ENCODE measurements around the gene CDC14A. TPM values are rescaled to one million over a fixed set of nuclear protein-coding genes. Genes with fewer than 3 reads are reported as not detected.
"Not testable (repeated sequence)": the region's sequence is repeated elsewhere in the genome, so short reads cannot be mapped to it uniquely, and the experiment has no call there.

Gene CDC14A
- total and polyA plus RNA-seq, 2 donors (not counting 3 experiments of a cell fraction or from before 2014, with no cell fraction given) = 3.4 to 13.9 TPM

DNA sequence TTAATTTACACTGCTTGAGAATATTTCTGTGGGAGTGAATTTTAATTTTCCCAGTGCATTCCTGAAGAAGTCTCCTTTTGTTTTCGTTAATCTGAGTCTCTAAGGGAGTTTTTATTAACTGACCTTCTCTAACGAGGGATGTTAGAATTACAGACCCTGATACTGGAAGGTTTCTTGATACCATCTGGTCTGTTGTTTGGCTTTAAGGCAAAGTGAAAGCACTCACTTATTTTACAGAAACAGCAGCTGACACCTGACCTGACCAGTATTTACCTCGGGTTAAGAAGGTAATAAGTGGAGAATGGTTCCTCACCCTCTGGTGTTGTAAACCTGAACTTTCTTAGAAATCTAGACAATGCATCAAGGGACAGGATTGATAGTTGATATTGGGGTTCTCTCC is 12.4 kb downstream of the CDC14A start:
- dilution Hi-C loops (cut with MboI; ENCODE audit: extremely low pct_ligation_motif_present, low sequenced_read_pairs) = no loop called here
- TF ChIP-seq MYC (IDR thresholded peaks at IDR 0.05; ENCODE audit: low read depth, low read length) = no peak
- no peak for TF ChIP-seq GATA2 (IDR thresholded peaks at IDR 0.05; ENCODE audit: insufficient read depth, insufficient read length, low read depth, low read length)
- no peaks in the 10 kb centered on the region for H3K9me1 ChIP-seq (replicated peaks; ENCODE audit: control insufficient read depth, extremely low read depth, insufficient read depth, low read length)
- H3K9me3 ChIP-seq (replicated peaks; ENCODE audit: control insufficient read depth, insufficient read depth, low read length) = no peaks in the 10 kb centered on the region
- no peak overlapping the region for H3K4me2 ChIP-seq (ENCODE audit: insufficient read depth, low read length)
- DNase-seq (ENCODE audit: low read depth, low spot score) (no peak), FAIRE-seq (no peak)
- CTCF ChIA-PET = interaction anchor here (1.3 kb wide), 1 partner anchor 95 kb away, joined by 5 read pairs; no protein-coding TSS in a partner anchor
- no peaks in the 10 kb centered on the region for H4K20me1 ChIP-seq (replicated peaks; ENCODE audit: control insufficient read depth, extremely low read depth, insufficient read depth, low read length)
- no peak overlapping the region for H2AFZ ChIP-seq (ENCODE audit: low read depth, low read length)
- intact Hi-C loops (cut with micrococcal nuclease) = no loop called here
- H3K27me3 ChIP-seq (ENCODE audit: control insufficient read depth in 2 of 2, insufficient read depth in 2 of 2, low read length in 2 of 2) = no peaks in the 10 kb centered on the region
- no peak overlapping the region for H3K9ac ChIP-seq (replicated peaks; ENCODE audit: extremely low read depth, insufficient read depth, low read length)
- no TSS peak for BruUV-seq (replicated peaks)
- H3K27ac ChIP-seq (ENCODE audit: insufficient read depth, low read depth, low read length) = no peak overlapping the region
- peaks cover 29% of the 10 kb centered on the region for H3K79me2 ChIP-seq (ENCODE audit: control insufficient read depth, insufficient read depth, low read length)
- peaks cover 0 to 2% of the 10 kb centered on the region in 2 experiments for H3K36me3 ChIP-seq (ENCODE audit: control insufficient read depth in 2 of 2, extremely low read depth in 1 of 2, insufficient read depth in 2 of 2, low read length in 2 of 2)
- H3K4me1 ChIP-seq (ENCODE audit: control insufficient read depth, extremely low read depth, insufficient read depth, low read length) = peaks cover 5% of the 10 kb centered on the region
- no peak overlapping the region for H3K4me3 ChIP-seq (replicated peaks in 1 of 3; ENCODE audit: insufficient read depth in 1 of 3, low read depth in 1 of 3, low read length in 3 of 3)
- POLR2A ChIA-PET = no interaction called here

- ChIA-PET CTCF (interaction anchor here (1.0 to 1.2 kb wide), 3 partner anchors 9 to 14 kb away, joined by 4 to 9 read pairs (median 4); partner anchors contain the start of gene CDC14A), POLR2A (no interaction called here)
- Histone ChIP-seq H3K4me1 (ENCODE audit: control insufficient read depth, extremely low read depth, insufficient read depth, low read length) (no peaks in the 10 kb centered on the region), H3K9me3 (replicated peaks; ENCODE audit: control insufficient read depth, insufficient read depth, low read length) (no peaks in the 10 kb centered on the region), H4K20me1 (replicated peaks; ENCODE audit: control insufficient read depth, extremely low read depth, insufficient read depth, low read length) (no peaks in the 10 kb centered on the region), H3K27me3 (ENCODE audit: control insufficient read depth in 2 of 2, insufficient read depth in 2 of 2, low read length in 2 of 2) (no peaks in the 10 kb centered on the region), H3K36me3 (ENCODE audit: control insufficient read depth in 2 of 2, extremely low read depth in 1 of 2, insufficient read depth in 2 of 2, low read length in 2 of 2) (peaks cover 0 to 2% of the 10 kb centered on the region in 2 experiments), H2AFZ (ENCODE audit: low read depth, low read length) (no peak overlapping the region), H3K79me2 (ENCODE audit: control insufficient read depth, insufficient read depth, low read length) (peaks cover 31% of the 10 kb centered on the region), H3K4me2 (ENCODE audit: insufficient read depth, low read length) (no peak overlapping the region), H3K4me3 (replicated peaks in 1 of 3; ENCODE audit: insufficient read depth in 1 of 3, low read depth in 1 of 3, low read length in 3 of 3) (no peak overlapping the region), H3K9me1 (replicated peaks; ENCODE audit: control insufficient read depth, extremely low read depth, insufficient read depth, low read length) (no peaks in the 10 kb centered on the region), H3K9ac (replicated peaks; ENCODE audit: extremely low read depth, insufficient read depth, low read length) (no peak overlapping the region), H3K27ac (ENCODE audit: insufficient read depth, low read depth, low read length) (no peak overlapping the region)
- TF ChIP-seq POLR2AphosphoS5 (IDR thresholded peaks at IDR 0.05; ENCODE audit: insufficient read depth, low read depth, low read length) = no peak
- dilution Hi-C loops (cut with MboI; ENCODE audit: extremely low pct_ligation_motif_present, low sequenced_read_pairs) = no loop called here
- DNase-seq (ENCODE audit: low read depth, low spot score) (no peak), FAIRE-seq (no peak)
- BruUV-seq (replicated peaks) = no TSS peak
- intact Hi-C loops (cut with micrococcal nuclease) = no loop called here
Observed at GRCh38 chr1:100366209-100366525, 13.9 kb downstream of the CDC14A start.

- CTCF ChIA-PET; H3K9ac ChIP-seq (replicated peaks; ENCODE audit: extremely low read depth, insufficient read depth, low read length); H3K4me3 ChIP-seq (replicated peaks in 1 of 3; ENCODE audit: insufficient read depth in 1 of 3, low read depth in 1 of 3, low read length in 3 of 3); dilution Hi-C loops (cut with MboI; ENCODE audit: extremely low pct_ligation_motif_present, low sequenced_read_pairs); POLR2A ChIA-PET; DNase-seq (ENCODE audit: low read depth, low spot score); H2AFZ ChIP-seq (ENCODE audit: low read depth, low read length); H3K9me3 ChIP-seq (replicated peaks; ENCODE audit: control insufficient read depth, insufficient read depth, low read length); BruUV-seq (replicated peaks); H3K4me1 ChIP-seq (ENCODE audit: control insufficient read depth, extremely low read depth, insufficient read depth, low read length); H3K27ac ChIP-seq (ENCODE audit: insufficient read depth, low read depth, low read length); intact Hi-C loops (cut with micrococcal nuclease); H3K27me3 ChIP-seq (ENCODE audit: control insufficient read depth in 2 of 2, insufficient read depth in 2 of 2, low read length in 2 of 2); H3K9me1 ChIP-seq (replicated peaks; ENCODE audit: control insufficient read depth, extremely low read depth, insufficient read depth, low read length); H3K4me2 ChIP-seq (ENCODE audit: insufficient read depth, low read length); H3K36me3 ChIP-seq (ENCODE audit: control insufficient read depth in 2 of 2, extremely low read depth in 1 of 2, insufficient read depth in 2 of 2, low read length in 2 of 2); FAIRE-seq; H4K20me1 ChIP-seq (replicated peaks; ENCODE audit: control insufficient read depth, extremely low read depth, insufficient read depth, low read length): not testable (repeated sequence)
- peaks cover 27% of the 10 kb centered on the region for H3K79me2 ChIP-seq (ENCODE audit: control insufficient read depth, insufficient read depth, low read length)
Observed at GRCh38 chr1:100369339-100369738, 17.0 kb downstream of the CDC14A start.

DNA sequence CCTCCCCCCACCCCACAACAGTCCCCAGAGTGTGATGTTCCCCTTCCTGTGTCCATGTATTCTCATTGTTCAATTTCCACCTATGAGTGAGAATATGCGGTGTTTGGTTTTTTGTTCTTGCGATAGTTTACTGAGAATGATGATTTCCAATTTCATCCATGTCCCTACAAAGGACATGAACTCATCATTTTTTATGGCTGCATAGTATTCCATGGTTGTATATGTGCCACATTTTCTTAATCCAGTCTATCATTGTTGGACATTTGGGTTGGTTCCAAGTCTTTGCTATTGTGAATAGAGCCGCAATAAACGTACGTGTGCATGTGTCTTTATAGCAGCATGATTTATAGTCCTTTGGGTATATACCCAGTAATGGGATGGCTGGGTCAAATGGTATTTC is 21.6 kb downstream of the CDC14A start:
- H4K20me1 ChIP-seq (replicated peaks; ENCODE audit: control insufficient read depth, extremely low read depth, insufficient read depth, low read length); intact Hi-C loops (cut with micrococcal nuclease); H3K36me3 ChIP-seq (ENCODE audit: control insufficient read depth in 2 of 2, extremely low read depth in 1 of 2, insufficient read depth in 2 of 2, low read length in 2 of 2); H3K9me1 ChIP-seq (replicated peaks; ENCODE audit: control insufficient read depth, extremely low read depth, insufficient read depth, low read length); CTCF ChIA-PET; dilution Hi-C loops (cut with MboI; ENCODE audit: extremely low pct_ligation_motif_present, low sequenced_read_pairs); FAIRE-seq; DNase-seq (ENCODE audit: low read depth, low spot score); H3K9ac ChIP-seq (replicated peaks; ENCODE audit: extremely low read depth, insufficient read depth, low read length); H2AFZ ChIP-seq (ENCODE audit: low read depth, low read length); H3K4me1 ChIP-seq (ENCODE audit: control insufficient read depth, extremely low read depth, insufficient read depth, low read length); H3K4me2 ChIP-seq (ENCODE audit: insufficient read depth, low read length); H3K27me3 ChIP-seq (ENCODE audit: control insufficient read depth in 2 of 2, insufficient read depth in 2 of 2, low read length in 2 of 2); H3K9me3 ChIP-seq (replicated peaks; ENCODE audit: control insufficient read depth, insufficient read depth, low read length); H3K4me3 ChIP-seq (replicated peaks in 1 of 3; ENCODE audit: insufficient read depth in 1 of 3, low read depth in 1 of 3, low read length in 3 of 3); H3K27ac ChIP-seq (ENCODE audit: insufficient read depth, low read depth, low read length); BruUV-seq (replicated peaks); POLR2A ChIA-PET: not testable (repeated sequence)
- peaks cover 11% of the 10 kb centered on the region for H3K79me2 ChIP-seq (ENCODE audit: control insufficient read depth, insufficient read depth, low read length)

Data from endothelial cell of umbilical vein (primary cell).